T-helper 1 cell treated with Interleukin-12 subunit alpha and Interleukin-12 subunit beta and Interleukin-4 antibody, amounts not matched to agents 30 μg/mL and 1 μg/mL, for 36 hours (primary cell): ENCODE measurements around the gene SARDH.
"Not testable (repeated sequence)": the region's sequence is repeated elsewhere in the genome, so short reads cannot be mapped to it uniquely, and the experiment has no call there.

ENCODE experiments used
- H3K27ac Mint-ChIP-seq: one replicate; pipeline ENCODE4 v1.8.0; 2021; ENCODE audit warnings: mild to moderate bottlenecking, mixed read lengths
- H3K27me3 Mint-ChIP-seq: one replicate; pipeline ENCODE4 v1.8.0; 2021; ENCODE audit warnings: low read depth, mixed read lengths
- H3K36me3 Mint-ChIP-seq: one replicate; pipeline ENCODE4 v1.8.0; 2021; ENCODE audit warnings: low read depth, mixed read lengths
- H3K4me1 Mint-ChIP-seq: one replicate; pipeline ENCODE4 v1.8.0; 2021; ENCODE audit warnings: low read depth, mixed read lengths
- H3K4me3 Mint-ChIP-seq: one replicate; pipeline ENCODE4 v1.8.0; 2021; ENCODE audit warnings: mild to moderate bottlenecking, moderate library complexity, mixed read lengths
- H3K9me3 Mint-ChIP-seq: one replicate; pipeline ENCODE4 v1.8.0; 2021; ENCODE audit warnings: mixed read lengths

SARDH gene

GRCh38 chr9:133636902-133637301 lies 101.2 kb downstream of the SARDH start:
- H3K36me3 Mint-ChIP-seq: no peaks in the 10 kb centered on the region
- H3K27me3 Mint-ChIP-seq: peaks cover 2% of the 10 kb centered on the region
- no peak overlapping the region for H3K4me3 Mint-ChIP-seq
- H3K9me3 Mint-ChIP-seq: no peaks in the 10 kb centered on the region
- no peak overlapping the region for H3K27ac Mint-ChIP-seq
- H3K4me1 Mint-ChIP-seq: no peaks in the 10 kb centered on the region

- H3K4me1 Mint-ChIP-seq: no peaks in the 10 kb centered on the region
- H3K9me3 Mint-ChIP-seq: no peaks in the 10 kb centered on the region
- H3K4me3 Mint-ChIP-seq: no peak within 1 kb of the TSS
- H3K27me3 Mint-ChIP-seq: peaks cover 2% of the 10 kb centered on the region
- no peaks in the 10 kb centered on the region for H3K36me3 Mint-ChIP-seq
- no peak within 1 kb of the TSS for H3K27ac Mint-ChIP-seq
Observed at GRCh38 chr9:133635533-133636531, 102.3 kb downstream of the SARDH start, which contains the start of gene DBH. DBH (plus strand) TSS chr9:133636363; CDS start chr9:133636372, 9 bp downstream.

GRCh38 chr9:133635098-133635497 lies 103.1 kb downstream of the SARDH start:
- no peaks in the 10 kb centered on the region for H3K36me3 Mint-ChIP-seq
- peaks cover 2% of the 10 kb centered on the region for H3K27me3 Mint-ChIP-seq
- H3K4me3 Mint-ChIP-seq: no peak overlapping the region
- no peak overlapping the region for H3K27ac Mint-ChIP-seq
- H3K4me1 Mint-ChIP-seq: no peaks in the 10 kb centered on the region
- no peaks in the 10 kb centered on the region for H3K9me3 Mint-ChIP-seq

- H3K4me3 Mint-ChIP-seq: no peak overlapping the region
- H3K4me1 Mint-ChIP-seq: no peaks in the 10 kb centered on the region
- no peaks in the 10 kb centered on the region for H3K36me3 Mint-ChIP-seq
- no peak overlapping the region for H3K27ac Mint-ChIP-seq
- peaks cover 2% of the 10 kb centered on the region for H3K27me3 Mint-ChIP-seq
- H3K9me3 Mint-ChIP-seq: no peaks in the 10 kb centered on the region
Observed at GRCh38 chr9:133634081-133634691, 104.0 kb downstream of the SARDH start.

- H3K36me3 Mint-ChIP-seq: no peaks in the 10 kb centered on the region
- H3K4me3 Mint-ChIP-seq: no peak overlapping the region
- H3K4me1 Mint-ChIP-seq: no peaks in the 10 kb centered on the region
- H3K27me3 Mint-ChIP-seq: peaks cover 2% of the 10 kb centered on the region
- no peaks in the 10 kb centered on the region for H3K9me3 Mint-ChIP-seq
- no peak overlapping the region for H3K27ac Mint-ChIP-seq
Observed at GRCh38 chr9:133633681-133634080, 104.5 kb downstream of the SARDH start.

- H3K36me3 Mint-ChIP-seq: no peaks in the 10 kb centered on the region
- no peak overlapping the region for H3K27ac Mint-ChIP-seq
- peaks cover 2% of the 10 kb centered on the region for H3K27me3 Mint-ChIP-seq
- H3K4me3 Mint-ChIP-seq: no peak overlapping the region
- no peaks in the 10 kb centered on the region for H3K9me3 Mint-ChIP-seq
- H3K4me1 Mint-ChIP-seq: no peaks in the 10 kb centered on the region
Observed at GRCh38 chr9:133632806-133633680, 105.1 kb downstream of the SARDH start.

GRCh38 chr9:133631111-133631510 lies 107.0 kb downstream of the SARDH start:
- no peaks in the 10 kb centered on the region for H3K4me1 Mint-ChIP-seq
- H3K27me3 Mint-ChIP-seq: peaks cover 5% of the 10 kb centered on the region
- H3K36me3 Mint-ChIP-seq: no peaks in the 10 kb centered on the region
- H3K27ac Mint-ChIP-seq: no peak overlapping the region
- no peak overlapping the region for H3K4me3 Mint-ChIP-seq
- peaks cover 8% of the 10 kb centered on the region for H3K9me3 Mint-ChIP-seq

- peaks cover 20% of the 10 kb centered on the region for H3K9me3 Mint-ChIP-seq
- H3K4me3 Mint-ChIP-seq: no peak overlapping the region
- peaks cover 9% of the 10 kb centered on the region for H3K27me3 Mint-ChIP-seq
- H3K27ac Mint-ChIP-seq: no peak overlapping the region
- H3K4me1 Mint-ChIP-seq: no peaks in the 10 kb centered on the region
- H3K36me3 Mint-ChIP-seq: no peaks in the 10 kb centered on the region
Observed at GRCh38 chr9:133629221-133630110, 108.7 kb downstream of the SARDH start.

- Mint-ChIP-seq H3K27ac (no peak overlapping the region), H3K4me3 (no peak overlapping the region), H3K36me3 (no peaks in the 10 kb centered on the region), H3K27me3 (peaks cover 9% of the 10 kb centered on the region), H3K9me3 (peaks cover 24% of the 10 kb centered on the region), H3K4me1 (no peaks in the 10 kb centered on the region)
Observed at GRCh38 chr9:133628766-133629165, 109.4 kb downstream of the SARDH start.

- no peak overlapping the region for H3K4me3 Mint-ChIP-seq
- H3K27me3 Mint-ChIP-seq: peaks cover 7% of the 10 kb centered on the region
- peaks cover 26% of the 10 kb centered on the region for H3K9me3 Mint-ChIP-seq
- H3K27ac Mint-ChIP-seq: no peak overlapping the region
- H3K4me1 Mint-ChIP-seq: peaks cover under 1% of the 10 kb centered on the region
- no peaks in the 10 kb centered on the region for H3K36me3 Mint-ChIP-seq
Observed at GRCh38 chr9:133627341-133627740, 110.8 kb downstream of the SARDH start.

- Mint-ChIP-seq H3K4me1 (peaks cover 11% of the 10 kb centered on the region), H3K9me3 (peaks cover 32% of the 10 kb centered on the region)
- H3K36me3 Mint-ChIP-seq, H3K27ac Mint-ChIP-seq, H3K4me3 Mint-ChIP-seq, H3K27me3 Mint-ChIP-seq: not testable (repeated sequence)
Observed at GRCh38 chr9:133626008-133626407, 112.1 kb downstream of the SARDH start.

GRCh38 chr9:133622555-133622954 lies 115.6 kb downstream of the SARDH start:
- no peak overlapping the region for H3K27ac Mint-ChIP-seq

GRCh38 chr9:133621725-133622267 lies 116.4 kb downstream of the SARDH start:
- H3K9me3 Mint-ChIP-seq: peaks cover 31% of the 10 kb centered on the region
- no peak overlapping the region for H3K4me3 Mint-ChIP-seq
- peaks cover 32% of the 10 kb centered on the region for H3K4me1 Mint-ChIP-seq
- H3K36me3 Mint-ChIP-seq: peaks cover 2% of the 10 kb centered on the region
- H3K27me3 Mint-ChIP-seq: peaks cover 18% of the 10 kb centered on the region
- H3K27ac Mint-ChIP-seq: no peak overlapping the region

More at GRCh38 chr9:133622555-133622954, 115.6 kb downstream of the SARDH start:
- peaks cover 18% of the 10 kb centered on the region for H3K27me3 Mint-ChIP-seq
- H3K4me1 Mint-ChIP-seq: peaks cover 32% of the 10 kb centered on the region
- peaks cover 32% of the 10 kb centered on the region for H3K9me3 Mint-ChIP-seq
- no peak overlapping the region for H3K4me3 Mint-ChIP-seq
- H3K36me3 Mint-ChIP-seq: peaks cover 2% of the 10 kb centered on the region
